Measurements from ENCODE around the gene PLEKHN1. TPM values are rescaled to one million over a fixed set of nuclear protein-coding genes. Genes with fewer than 3 reads are reported as not detected.

The PLEKHN1 gene
- total and polyA plus RNA-seq, 2 experiments from 2014 or later = 1.7 to 2.1 TPM

DNA sequence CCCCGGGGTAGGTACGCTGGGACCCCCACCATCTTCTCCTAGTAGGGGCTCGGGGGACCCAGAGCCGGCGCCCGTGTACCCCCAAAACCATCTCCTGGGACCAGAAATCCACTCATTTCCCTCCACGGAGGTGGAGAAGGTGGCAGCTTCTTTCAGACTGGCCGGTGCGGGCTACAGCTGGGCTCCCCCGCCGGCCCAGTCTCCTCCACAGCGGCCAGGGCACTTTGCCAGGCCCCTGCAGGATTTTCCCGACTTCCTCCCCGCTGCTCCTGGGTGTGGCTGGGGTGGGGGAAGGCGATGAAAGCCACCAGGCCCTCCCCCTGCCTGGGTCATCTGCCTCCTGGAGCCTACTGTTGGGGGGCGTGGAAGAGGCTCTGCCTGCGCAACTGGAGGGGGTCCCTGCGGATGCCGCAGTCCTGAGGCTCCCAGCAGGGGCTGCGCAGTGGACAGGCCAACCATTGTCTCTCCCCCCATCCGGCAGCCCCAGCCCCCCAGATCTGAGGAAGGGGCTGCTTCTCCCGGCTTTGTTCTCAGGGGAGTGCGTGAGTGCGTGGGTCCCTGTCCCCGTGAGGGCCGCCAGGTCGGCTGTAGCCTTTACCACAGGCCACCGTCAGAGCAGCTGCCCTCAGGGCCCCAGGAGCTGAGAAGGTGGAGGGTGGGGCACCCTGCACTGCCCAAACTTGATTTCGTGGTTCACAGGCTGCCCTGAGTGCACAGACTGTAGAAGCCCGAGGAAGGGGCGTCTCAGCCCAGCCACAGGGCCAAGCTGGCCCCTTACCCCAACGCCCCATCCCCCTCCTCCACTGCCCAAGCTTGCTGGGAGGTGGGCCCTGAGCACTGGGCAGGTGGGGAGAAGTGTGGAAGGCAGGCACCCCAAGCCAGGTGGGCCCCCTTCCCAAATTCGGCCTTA, 55.0 kb downstream of the PLEKHN1 start:
- H3K79me2 ChIP-seq (ENCODE audit: insufficient read depth) = no peaks in the 10 kb centered on the region
- no peaks in the 10 kb centered on the region for H3K9me2 ChIP-seq (ENCODE audit: insufficient read depth)
- H3K9ac ChIP-seq = peak overlapping the region; percentile 3; the same call in 1 of the 2 replicates
- 20 to 24% methylated on average over 29 of the region's 33 CpGs for WGBS, 2 experiments (ENCODE audit: low coverage in 1 of 2, low lambda C conversion rate in 2 of 2, missing lambda C conversion rate in 2 of 2)
- in situ Hi-C loops (cut with MboI) = no loop called here
- DNase-seq = peak; percentile 78
- H3K4me2 ChIP-seq (ENCODE audit: unreplicated experiment) = peak overlapping the region; percentile 46
- no peak overlapping the region for H3K27ac ChIP-seq
- no peaks in the 10 kb centered on the region for H3K9me3 ChIP-seq (ENCODE audit: low read depth)
- H3K27me3 ChIP-seq (replicated peaks; ENCODE audit: insufficient read depth) = no peaks in the 10 kb centered on the region
- H3F3A ChIP-seq (ENCODE audit: insufficient read depth) = no peaks in the 10 kb centered on the region
- TF ChIP-seq EZH2 (IDR thresholded peaks at IDR 0.05; ENCODE audit: insufficient read depth, poor library complexity, severe bottlenecking) = no peak
- TF ChIP-seq EZH2phosphoT487 (IDR thresholded peaks at IDR 0.05; ENCODE audit: insufficient read depth, low read depth) = no peak
- H2AFZ ChIP-seq = no peak overlapping the region; the same call in 1 of the 2 replicates
- H3K36me3 ChIP-seq (ENCODE audit: low read depth) = no peaks in the 10 kb centered on the region
- 0 out of 2 replicates have a peak, but pooled peaks cover 6% of the 10 kb centered on the region for H3K4me1 ChIP-seq (ENCODE audit: insufficient read depth)
- peak overlapping the region; percentile 70 for H3K4me3 ChIP-seq
- no peaks in the 10 kb centered on the region for H4K20me1 ChIP-seq (ENCODE audit: insufficient read depth)

DNA sequence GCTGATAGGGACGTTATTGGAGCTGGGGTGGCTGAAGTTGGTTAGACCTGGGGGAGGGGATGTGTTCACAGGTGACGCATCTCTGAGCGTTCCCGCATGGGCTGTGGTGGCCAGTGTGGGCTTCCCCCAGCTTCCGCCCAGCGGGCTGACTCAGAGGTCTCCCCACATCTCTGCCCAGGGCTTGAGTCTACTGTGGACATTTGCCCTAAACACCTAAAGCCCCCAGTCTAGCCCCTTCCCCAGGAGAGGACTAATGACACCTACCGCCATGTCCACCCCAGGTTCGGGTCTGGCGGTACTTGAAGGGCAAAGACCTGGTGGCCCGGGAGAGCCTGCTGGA, 55.6 kb downstream of the PLEKHN1 start:
- Histone ChIP-seq H3K36me3 (ENCODE audit: low read depth) (no peaks in the 10 kb centered on the region), H3K9me3 (ENCODE audit: low read depth) (no peaks in the 10 kb centered on the region), H2AFZ (no peak overlapping the region), H3F3A (ENCODE audit: insufficient read depth) (no peaks in the 10 kb centered on the region), H3K4me1 (ENCODE audit: insufficient read depth) (0 out of 2 replicates have a peak, but pooled peaks cover 6% of the 10 kb centered on the region), H3K27me3 (replicated peaks; ENCODE audit: insufficient read depth) (no peaks in the 10 kb centered on the region), H3K79me2 (ENCODE audit: insufficient read depth) (no peaks in the 10 kb centered on the region), H3K9me2 (ENCODE audit: insufficient read depth) (no peaks in the 10 kb centered on the region), H3K4me2 (ENCODE audit: unreplicated experiment) (no peak overlapping the region), H3K27ac (no peak overlapping the region), H4K20me1 (ENCODE audit: insufficient read depth) (no peaks in the 10 kb centered on the region), H3K9ac (no peak overlapping the region), H3K4me3 (no peak overlapping the region; the same call in 1 of the 2 replicates)
- in situ Hi-C loops (cut with MboI) = no loop called here
- TF ChIP-seq EZH2 (IDR thresholded peaks at IDR 0.05; ENCODE audit: insufficient read depth, poor library complexity, severe bottlenecking) = no peak
- TF ChIP-seq EZH2phosphoT487 (IDR thresholded peaks at IDR 0.05; ENCODE audit: insufficient read depth, low read depth) = no peak
- no peak for DNase-seq
- 84 to 86% methylated on average over 10 of the region's 10 CpGs for WGBS, 2 experiments (ENCODE audit: low coverage in 1 of 2, low lambda C conversion rate in 2 of 2, missing lambda C conversion rate in 2 of 2)

DNA sequence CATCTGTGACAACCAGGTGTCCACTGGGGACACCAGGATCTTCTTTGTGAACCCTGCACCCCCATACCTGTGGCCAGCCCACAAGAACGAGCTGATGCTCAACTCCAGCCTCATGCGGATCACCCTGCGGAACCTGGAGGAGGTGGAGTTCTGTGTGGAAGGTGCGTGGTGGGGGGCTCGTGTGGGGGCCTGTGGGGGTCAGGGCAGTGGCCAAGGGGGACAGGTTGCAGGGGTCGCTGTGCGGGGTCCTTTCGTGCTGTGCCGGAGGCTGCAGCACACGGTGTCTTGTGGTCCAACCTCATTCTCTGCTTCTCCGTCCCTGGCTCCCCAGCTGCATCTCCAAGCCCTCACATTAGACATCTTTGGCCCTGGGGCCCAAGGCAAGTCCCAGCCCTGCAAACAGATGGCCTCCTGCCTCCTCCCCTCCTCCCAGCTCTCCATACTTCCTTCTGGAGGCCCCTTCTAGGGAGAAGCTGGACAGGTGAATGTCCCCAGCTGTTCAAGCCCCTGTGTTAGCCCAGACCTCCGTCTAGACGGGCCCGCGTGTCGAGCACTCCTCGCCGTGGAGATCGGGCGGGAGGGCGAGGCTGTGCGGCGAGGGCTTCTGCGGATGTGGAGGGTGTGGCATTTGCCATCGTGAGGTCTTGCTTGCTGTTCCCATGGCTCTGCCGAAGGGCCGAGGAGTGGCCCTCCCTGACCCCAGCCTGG, 56.2 kb downstream of the PLEKHN1 start:
- Histone ChIP-seq H3K4me2 (ENCODE audit: unreplicated experiment) (no peak overlapping the region), H3F3A (ENCODE audit: insufficient read depth) (no peaks in the 10 kb centered on the region), H3K27ac (no peak overlapping the region), H3K27me3 (replicated peaks; ENCODE audit: insufficient read depth) (no peaks in the 10 kb centered on the region), H3K9me3 (ENCODE audit: low read depth) (no peaks in the 10 kb centered on the region), H3K4me1 (ENCODE audit: insufficient read depth) (0 out of 2 replicates have a peak, but pooled peaks cover 6% of the 10 kb centered on the region), H3K79me2 (ENCODE audit: insufficient read depth) (no peaks in the 10 kb centered on the region), H3K9me2 (ENCODE audit: insufficient read depth) (no peaks in the 10 kb centered on the region), H2AFZ (no peak overlapping the region), H3K4me3 (no peak overlapping the region), H4K20me1 (ENCODE audit: insufficient read depth) (no peaks in the 10 kb centered on the region), H3K9ac (no peak overlapping the region), H3K36me3 (ENCODE audit: low read depth) (no peaks in the 10 kb centered on the region)
- 71 to 77% methylated on average over 21 to 26 of the region's 27 CpGs for WGBS, 2 experiments (ENCODE audit: low coverage in 1 of 2, low lambda C conversion rate in 2 of 2, missing lambda C conversion rate in 2 of 2)
- TF ChIP-seq EZH2 (IDR thresholded peaks at IDR 0.05; ENCODE audit: insufficient read depth, poor library complexity, severe bottlenecking) (no peak), EZH2phosphoT487 (IDR thresholded peaks at IDR 0.05; ENCODE audit: insufficient read depth, low read depth) (no peak)
- in situ Hi-C loops (cut with MboI) = no loop called here
- DNase-seq = no peak

DNA sequence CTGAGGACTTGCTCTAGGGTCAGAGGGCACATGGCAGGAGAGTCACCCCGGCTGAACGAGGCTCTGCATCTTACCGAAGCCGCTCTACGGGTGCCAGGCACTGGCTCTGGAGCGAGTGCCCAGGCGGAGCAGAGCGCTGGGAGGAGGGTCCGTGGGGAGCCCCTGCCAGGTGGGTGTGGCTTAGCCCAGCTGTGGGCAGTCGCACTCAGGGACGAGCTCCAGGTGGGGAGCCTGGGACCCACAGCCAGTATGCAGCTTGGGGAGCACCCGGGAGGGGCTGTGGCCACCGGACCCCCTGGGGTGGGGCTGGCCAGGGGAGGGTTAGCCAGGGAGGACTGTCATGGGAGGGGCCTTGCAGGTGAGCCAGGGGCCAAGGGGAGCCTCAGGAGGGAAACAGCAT, 57.4 kb downstream of the PLEKHN1 start:
- Histone ChIP-seq H4K20me1 (ENCODE audit: insufficient read depth) (no peaks in the 10 kb centered on the region), H3K27me3 (replicated peaks; ENCODE audit: insufficient read depth) (no peaks in the 10 kb centered on the region), H3F3A (ENCODE audit: insufficient read depth) (no peaks in the 10 kb centered on the region), H3K79me2 (ENCODE audit: insufficient read depth) (no peaks in the 10 kb centered on the region), H3K36me3 (ENCODE audit: low read depth) (no peaks in the 10 kb centered on the region), H3K4me2 (ENCODE audit: unreplicated experiment) (no peak overlapping the region), H3K4me1 (ENCODE audit: insufficient read depth) (0 out of 2 replicates have a peak, but pooled peaks cover 6% of the 10 kb centered on the region), H3K9me2 (ENCODE audit: insufficient read depth) (no peaks in the 10 kb centered on the region), H3K4me3 (no peak overlapping the region), H2AFZ (no peak overlapping the region), H3K9ac (no peak overlapping the region), H3K9me3 (ENCODE audit: low read depth) (no peaks in the 10 kb centered on the region), H3K27ac (no peak overlapping the region)
- in situ Hi-C loops (cut with MboI) = no loop called here
- WGBS, 2 experiments (ENCODE audit: low coverage in 1 of 2, low lambda C conversion rate in 2 of 2, missing lambda C conversion rate in 2 of 2) = 71 to 74% methylated on average over 13 of the region's 13 CpGs
- no peak for DNase-seq
- TF ChIP-seq EZH2 (IDR thresholded peaks at IDR 0.05; ENCODE audit: insufficient read depth, poor library complexity, severe bottlenecking) (no peak), EZH2phosphoT487 (IDR thresholded peaks at IDR 0.05; ENCODE audit: insufficient read depth, low read depth) (no peak)
